PC-9 (cell line): Measurements from ENCODE around the gene TTLL5. TPM values are rescaled to one million over a fixed set of nuclear protein-coding genes. Genes with fewer than 3 reads are reported as not detected.

Experiments
- BruUV-seq: library from RNA; stranded (reverse); fragments of 400-500 nt; replicated peaks from 2 replicates; lab custom pipeline; 2021; lab: Mats Ljungman, UMichigan
- CTCF ChIA-PET: fragments of 300-600 bp; sonication (Branson Sonifier 250); formaldehyde crosslinking; loops from one replicate; lab custom pipeline; 2022; ENCODE audit warnings: antibody characterized with exemption; lab: Charles Lee
- POLR2A ChIA-PET: fragments of 300-600 bp; sonication (Branson Sonifier 250); formaldehyde crosslinking; loops from one replicate; lab custom pipeline; 2022; ENCODE audit warnings: antibody characterized with exemption; ENCODE audit not compliant: unreplicated experiment; lab: Charles Lee
- DNase-seq, 2 experiments: peaks; one replicate each; pipeline versions ENCODE4 v3.0.0 to v3.0.0-alpha.2; 2015 to 2022; ENCODE audit warnings: mixed read lengths in 1 of 2
- H2AFZ ChIP-seq: fragments of 200-600 bp; sonication (generic); 2 replicates; pipeline ENCODE4 v1.8.1; 2017; ENCODE audit warnings: antibody characterized with exemption
- H3F3A ChIP-seq: fragments of 200-600 bp; sonication (generic); 2 replicates; pipeline ENCODE4 v1.8.1; 2017; ENCODE audit warnings: antibody characterized with exemption, mild to moderate bottlenecking, low read depth; ENCODE audit not compliant: insufficient read depth
- H3K27ac ChIP-seq: fragments of 200-600 bp; sonication (generic); 2 replicates; pipeline ENCODE4 v1.6.1; 2016; ENCODE audit warnings: mixed run types
- H3K27me3 ChIP-seq: fragments of 200-600 bp; sonication (generic); 2 replicates; pipeline ENCODE4 v1.6.1; 2016; ENCODE audit warnings: low read depth, mixed run types; ENCODE audit not compliant: insufficient read depth
- H3K36me3 ChIP-seq: fragments of 200-600 bp; sonication (generic); 2 replicates; pipeline ENCODE4 v1.6.1; 2016; ENCODE audit warnings: low read depth, mixed run types
- H3K4me1 ChIP-seq: fragments of 200-600 bp; sonication (generic); replicated peaks from 2 replicates; pipeline ENCODE4 v1.6.1; 2016; ENCODE audit warnings: mixed run types; ENCODE audit not compliant: insufficient read depth
- H3K4me2 ChIP-seq: fragments of 200-600 bp; sonication (generic); 2 replicates; pipeline ENCODE4 v1.6.1; 2017; ENCODE audit warnings: mixed run types
- H3K4me3 ChIP-seq: fragments of 200-600 bp; sonication (generic); 2 replicates; pipeline ENCODE4 v1.6.1; 2016; ENCODE audit warnings: mixed run types
- H3K79me2 ChIP-seq: fragments of 200-600 bp; sonication (generic); 2 replicates; pipeline ENCODE4 v1.6.1; 2017; ENCODE audit warnings: low read depth, mixed run types
- H3K9me2 ChIP-seq: fragments of 200-600 bp; sonication (generic); 2 replicates; pipeline ENCODE4 v1.8.1; 2017; ENCODE audit warnings: mild to moderate bottlenecking; ENCODE audit not compliant: insufficient read depth
- H3K9me3 ChIP-seq: fragments of 200-600 bp; sonication (generic); 2 replicates; pipeline ENCODE4 v1.8.1; 2016; ENCODE audit warnings: low read depth; ENCODE audit not compliant: insufficient read depth
- H4K20me1 ChIP-seq: fragments of 200-600 bp; sonication (generic); 2 replicates; pipeline ENCODE4 v1.8.1; 2017; ENCODE audit not compliant: insufficient read depth
- CTCF ChIP-seq: fragments of 200-600 bp; sonication (generic); conservative IDR thresholded peaks from 2 replicates; pipeline ENCODE4 v1.6.1; 2017; ENCODE audit warnings: mixed run types, antibody characterized with exemption, mild to moderate bottlenecking, moderate library complexity
- EZH2 ChIP-seq: fragments of 200-600 bp; sonication (generic); IDR thresholded peaks from 2 replicates; pipeline ENCODE4 v1.8.0; 2017; ENCODE audit warnings: antibody characterized with exemption, low read depth
- intact Hi-C: fragments of 100-400 bp; cut with micrococcal nuclease; formaldehyde crosslinking; loops from one replicate; pipeline ENCODE4 v1.10.0; 2022; ENCODE audit not compliant: unreplicated experiment
- total RNA-seq: library from RNA; stranded (reverse); gene quantifications from 2 replicates; pipeline ENCODE4 v1.2.3, GENCODE V29; 2021

The TTLL5 gene
- total RNA-seq, 1 experiment from 2014 or later: 75.3 TPM

- peaks cover 33% of the 10 kb centered on the region for H3F3A ChIP-seq
- no peaks in the 10 kb centered on the region for H3K79me2 ChIP-seq
- CTCF ChIA-PET: no interaction called here
- no peak overlapping the region for H3K4me2 ChIP-seq
- no peak overlapping the region for H3K27ac ChIP-seq
- no peak overlapping the region for H2AFZ ChIP-seq
- intact Hi-C loops: no loop called here
- no TSS peak for BruUV-seq
- TF ChIP-seq CTCF (no peak), EZH2 (no peak)
- no peaks in the 10 kb centered on the region for H4K20me1 ChIP-seq
- H3K27me3 ChIP-seq: no peaks in the 10 kb centered on the region
- POLR2A ChIA-PET: interaction anchor here (0.6 kb wide), 1 partner anchor 14 kb away, joined by 6 read pairs; no protein-coding TSS in a partner anchor
- H3K4me3 ChIP-seq: no peak overlapping the region
- DNase-seq: no peak
- no peaks in the 10 kb centered on the region for H3K36me3 ChIP-seq
- H3K4me1 ChIP-seq: peaks cover 47% of the 10 kb centered on the region
- H3K9me3 ChIP-seq: no peaks in the 10 kb centered on the region
- no peaks in the 10 kb centered on the region for H3K9me2 ChIP-seq
These were observed 220.9 kb downstream of the TTLL5 start for GRCh38 chr14:75881994-75882393.

- Histone ChIP-seq H2AFZ (no peak overlapping the region), H3K9me2 (no peaks in the 10 kb centered on the region), H4K20me1 (no peaks in the 10 kb centered on the region), H3K4me2 (0 out of 2 replicates have a peak overlapping the region, but pooled peaks have one; percentile 6), H3K4me1 (peaks cover 37% of the 10 kb centered on the region), H3K36me3 (no peaks in the 10 kb centered on the region), H3K27ac (0 out of 2 replicates have a peak overlapping the region, but pooled peaks have one; percentile 2), H3F3A (peaks cover 26% of the 10 kb centered on the region), H3K27me3 (no peaks in the 10 kb centered on the region), H3K79me2 (no peaks in the 10 kb centered on the region), H3K4me3 (no peak overlapping the region), H3K9me3 (no peaks in the 10 kb centered on the region)
- BruUV-seq: no TSS peak
- ChIA-PET CTCF (interaction anchor here (0.5 to 1.7 kb wide), 9 partner anchors 15 to 171 kb away, joined by 3 to 8 read pairs (median 5); no protein-coding TSS in a partner anchor), POLR2A (interaction anchor here (0.5 to 0.9 kb wide), 8 partner anchors 16 to 757 kb away, joined by 3 to 17 read pairs (median 6); partner anchors contain the start of gene NEK9)
- DNase-seq: peak; percentile 67 to 73
- intact Hi-C loops: loop anchor here (2.0 kb wide), 1 partner anchor 51 kb away; no protein-coding TSS in a partner anchor
- no peak for TF ChIP-seq EZH2
- peak; percentile 57 for TF ChIP-seq CTCF
These were observed 223.2 kb downstream of the TTLL5 start for GRCh38 chr14:75884198-75884611.

GRCh38 chr14:75885829-75886228 is 224.8 kb downstream of the TTLL5 start:
- ChIA-PET POLR2A (interaction anchor here (0.5 to 0.8 kb wide), 4 partner anchors 40 to 332 kb away, joined by 3 to 14 read pairs (median 3); partner anchors contain the start of gene IFT43), CTCF (interaction anchor here (1.1 to 1.6 kb wide), 3 partner anchors 18 to 91 kb away, joined by 4 to 8 read pairs (median 5); no protein-coding TSS in a partner anchor)
- DNase-seq: peak in 1 of 2 experiments; percentile 57
- BruUV-seq: no TSS peak
- 0 out of 2 replicates have a peak overlapping the region, but pooled peaks have one; percentile 4 for H3K4me2 ChIP-seq
- H3K27me3 ChIP-seq: no peaks in the 10 kb centered on the region
- intact Hi-C loops: loop anchor here (2.0 kb wide), 2 partner anchors 21 to 53 kb away; no protein-coding TSS in a partner anchor
- no peak overlapping the region for H2AFZ ChIP-seq
- TF ChIP-seq EZH2: no peak
- TF ChIP-seq CTCF: no peak
- no peak overlapping the region for H3K4me3 ChIP-seq
- H3K27ac ChIP-seq: peak overlapping the region; percentile 24
- peaks cover 20% of the 10 kb centered on the region; the same call in 1 of the 2 replicates for H3F3A ChIP-seq
- no peaks in the 10 kb centered on the region for H3K79me2 ChIP-seq
- no peaks in the 10 kb centered on the region for H3K9me3 ChIP-seq
- H3K36me3 ChIP-seq: no peaks in the 10 kb centered on the region
- peaks cover 31% of the 10 kb centered on the region for H3K4me1 ChIP-seq
- H3K9me2 ChIP-seq: no peaks in the 10 kb centered on the region
- no peaks in the 10 kb centered on the region for H4K20me1 ChIP-seq
